ENCODE data around the gene ARHGEF19. TPM values are rescaled to one million over a fixed set of nuclear protein-coding genes. Genes with fewer than 3 reads are reported as not detected.

ARHGEF19 gene
- total RNA-seq, 1 experiment from 2014 or later: 21.1 TPM

GRCh38 chr1:16217061-16217785, 4.8 kb upstream of the ARHGEF19 start:
- no peak overlapping the region for H2BK120ac ChIP-seq (ENCODE audit: low read depth, low read length, poor library complexity, severe bottlenecking)
- Mint-ChIP-seq H3K4me3 (peak overlapping the region; percentile 72 to 88), H3K9me3 (no peaks in the 10 kb centered on the region), H3K36me3 (ENCODE audit: insufficient read depth in 1 of 3, low read depth in 3 of 3) (no peaks in the 10 kb centered on the region), H3K4me1 (peaks cover 20 to 25% of the 10 kb centered on the region in 2 experiments), H3K27ac (no peak overlapping the region; a peak in 1 of 7 replicates), H3K27me3 (ENCODE audit: low read depth) (peaks cover 45% of the 10 kb centered on the region)
- H2BK20ac ChIP-seq (ENCODE audit: low read depth, low read length, poor library complexity, severe bottlenecking): no peak overlapping the region
- no peak overlapping the region for H2AK5ac ChIP-seq (ENCODE audit: insufficient read length, low read length)
- no peak overlapping the region for H3K23ac ChIP-seq (ENCODE audit: insufficient read length, low read depth, low read length)
- H3K79me2 ChIP-seq (ENCODE audit: insufficient read depth, low read length): no peaks in the 10 kb centered on the region
- no peaks in the 10 kb centered on the region for H3K79me1 ChIP-seq (ENCODE audit: insufficient read depth, low read depth, low read length, poor library complexity, severe bottlenecking)
- no peak overlapping the region for H3K14ac ChIP-seq (ENCODE audit: insufficient read depth, low read length)
- no peaks in the 10 kb centered on the region for H4K20me1 ChIP-seq (ENCODE audit: control insufficient read depth, insufficient read depth, insufficient read length)
- no peak overlapping the region for H4K8ac ChIP-seq (replicated peaks; ENCODE audit: insufficient read length, low read depth, low read length)
- H2BK15ac ChIP-seq (ENCODE audit: low read depth, low read length): no peak overlapping the region
- TF ChIP-seq CTCF (conservative IDR thresholded peaks at IDR 0.05): no peak
- H4K91ac ChIP-seq (ENCODE audit: insufficient read length, low read depth, low read length): no peak overlapping the region
- H2BK12ac ChIP-seq (ENCODE audit: insufficient read length, low read depth, low read length): no peak overlapping the region
- no peak overlapping the region for H4K5ac ChIP-seq (ENCODE audit: insufficient read length, low read depth, low read length)
- WGBS (ENCODE audit: extremely low coverage, insufficient read length, low lambda C conversion rate): no CpG with 5 or more reads among the region's 46 CpGs
- H3K27me3 ChIP-seq (ENCODE audit: insufficient read depth, low read length): no peaks in the 10 kb centered on the region; the same call in 1 of the 2 replicates
- H3K4ac ChIP-seq (ENCODE audit: low read depth, low read length): no peak overlapping the region
- no peak overlapping the region for H3T11ph ChIP-seq (ENCODE audit: low read length)
- H2AFZ ChIP-seq (ENCODE audit: low read length): no peak overlapping the region
- H2BK5ac ChIP-seq (ENCODE audit: insufficient read length, low read length): no peak overlapping the region
- H3K9me3 ChIP-seq (ENCODE audit: control insufficient read depth, low read depth, low read length): no peaks in the 10 kb centered on the region
- H3K23me2 ChIP-seq (ENCODE audit: insufficient read length, low read depth, low read length, poor library complexity, severe bottlenecking): peaks cover 19% of the 10 kb centered on the region
- peak overlapping the region; percentile 92 for H3K4me2 ChIP-seq (ENCODE audit: insufficient read depth, insufficient read length, low read length)
- no peak overlapping the region for H3K9ac ChIP-seq (ENCODE audit: extremely low read depth, insufficient read length, low read length)
- peak; percentile 98 for DNase-seq
- no peak overlapping the region for H3K18ac ChIP-seq (ENCODE audit: insufficient read length, low read depth, low read length)
- H3K27ac ChIP-seq (ENCODE audit: insufficient read length, low read depth, low read length): no peak overlapping the region
- peaks cover 6% of the 10 kb centered on the region; the same call in 1 of the 2 replicates for H3K4me1 ChIP-seq (ENCODE audit: insufficient read depth, low read length)
- no peak overlapping the region for H3K56ac ChIP-seq (ENCODE audit: insufficient read length, low read depth, low read length)
